Esophagus squamous epithelium (tissue), 5 donors: ENCODE measurements around the gene PRSS27. TPM values are rescaled to one million over a fixed set of nuclear protein-coding genes. Genes with fewer than 3 reads are reported as not detected.
A peak's percentile ranks its signal among the peaks of the same experiment; 100 is the strongest.
"Not testable (repeated sequence)": the region's sequence is repeated elsewhere in the genome, so short reads cannot be mapped to it uniquely, and the experiment has no call there.

Source experiments
- DNase-seq: peaks from one replicate; lab custom pipeline; 2025; lab: John Stamatoyannopoulos, UW
- H3K27ac ChIP-seq, 4 donors: fragments of 200-600 bp; sonication (generic); one replicate each; pipeline ENCODE4 v1.5.1; 2016 to 2019; ENCODE audit warnings: mild to moderate bottlenecking in 1 of 4
- H3K27me3 ChIP-seq, 4 donors: fragments of 200-600 bp; sonication (generic); 1 replicate in 3 of 4; 2 replicates in 1 of 4; pipeline versions ENCODE4 v1.5.1 to v1.6.0; 2017 to 2021; ENCODE audit warnings: antibody characterized with exemption in 1 of 4
- H3K36me3 ChIP-seq, 3 donors: fragments of 200-600 bp; sonication (generic); one replicate each; pipeline ENCODE4 v1.5.1; 2016 to 2019
- H3K4me1 ChIP-seq, 3 donors: fragments of 200-600 bp; sonication (generic); one replicate each; pipeline ENCODE4 v1.5.1; 2017 to 2019
- H3K4me3 ChIP-seq, 4 donors: fragments of 200-600 bp; sonication (generic); 1 replicate in 3 of 4; 2 replicates in 1 of 4; pipeline ENCODE4 v1.5.1; 2016 to 2019; ENCODE audit warnings: mild to moderate bottlenecking in 2 of 4, moderate library complexity in 1 of 4
- H3K9me3 ChIP-seq, 3 donors: fragments of 200-600 bp; sonication (generic); one replicate each; pipeline ENCODE4 v1.5.1; 2016 to 2019
- CTCF ChIP-seq, 6 experiments: fragments of 450-650 bp in 4 of 6; fragments of 200-600 bp in 2 of 6; sonication (generic) in 2 of 6; IDR thresholded peaks; one replicate each; pipeline ENCODE4 v1.5.1; 2016 to 2019; ENCODE audit warnings: antibody characterized with exemption in 6 of 6, mild to moderate bottlenecking in 4 of 6, moderate library complexity in 4 of 6
- POLR2A ChIP-seq, 4 donors: fragments of 450-650 bp; IDR thresholded peaks; one replicate each; pipeline ENCODE4 v1.6.1; 2017; ENCODE audit warnings: antibody characterized with exemption in 4 of 4, mild to moderate bottlenecking in 4 of 4, moderate library complexity in 3 of 4
- WGBS, 2 donors: methylation state at CpG; one replicate each; pipeline ENCODE4 v1.1.5; 2018; 5-methylcytosine and 5-hydroxymethylcytosine counted together
- intact Hi-C: fragments of 100-400 bp; cut with DNase I; formaldehyde crosslinking; loops from one replicate; pipeline ENCODE4 v1.15.0; 2022
- total RNA-seq, 4 donors: library from RNA; depleted of rRNA; stranded (reverse); fragments of >200 nt; gene quantifications; one replicate each; pipeline ENCODE4 v1.1.0, GENCODE V29; 2016
- donor health status: DM: yes; HTN: yes; CAD: no.

Gene PRSS27
- total RNA-seq, 4 donors from 2014 or later: 188 to 463 (median 228) TPM

GRCh38 chr16:2692251-2692947 is 27.6 kb downstream of the PRSS27 start:
- WGBS, 2 donors: 82% methylated on average over 6 of the region's 14 CpGs; no CpG with 5 or more reads in 1 of the 2 donors
- DNase-seq: no peak
- intact Hi-C loops: no loop called here

GRCh38 chr16:2691491-2692248 is 28.4 kb downstream of the PRSS27 start:
- Histone ChIP-seq H3K36me3 (peaks cover 0 to 39% (median 8%) of the 10 kb centered on the region in 3 donors), H3K27me3 (no peaks in the 10 kb centered on the region), H3K9me3 (no peaks in the 10 kb centered on the region), H3K4me3 (no peak overlapping the region), H3K4me1 (peaks cover 4 to 44% (median 7%) of the 10 kb centered on the region in 3 donors), H3K27ac (no peak overlapping the region)
- intact Hi-C loops: no loop called here
- 20% methylated on average over 1 of the region's 29 CpGs; no CpG with 5 or more reads in 1 of the 2 donors for WGBS, 2 donors
- TF ChIP-seq POLR2A (IDR thresholded peaks at IDR 0.05) (no peak), CTCF (IDR thresholded peaks at IDR 0.05) (no peak)
- DNase-seq: no peak

More at GRCh38 chr16:2692251-2692947, 27.6 kb downstream of the PRSS27 start:
- TF ChIP-seq CTCF (IDR thresholded peaks at IDR 0.05) (no peak), POLR2A (IDR thresholded peaks at IDR 0.05) (no peak)
- Histone ChIP-seq H3K9me3 (no peaks in the 10 kb centered on the region), H3K27me3 (no peaks in the 10 kb centered on the region), H3K4me3 (no peak overlapping the region), H3K27ac (peak overlapping the region in 1 of 4 donors; percentile 7), H3K36me3 (peaks cover 5 to 46% (median 14%) of the 10 kb centered on the region in 3 donors), H3K4me1 (peaks cover 4 to 37% (median 7%) of the 10 kb centered on the region in 3 donors)

GRCh38 chr16:2690852-2691251 is 29.2 kb downstream of the PRSS27 start:
- 93 to 100% methylated on average over 1 to 6 of the region's 11 CpGs for WGBS, 2 donors
- no peak overlapping the region for H3K4me3 ChIP-seq
- no peak overlapping the region for H3K27ac ChIP-seq
- H3K27me3 ChIP-seq: no peaks in the 10 kb centered on the region
- intact Hi-C loops: no loop called here
- peaks cover 4 to 44% (median 7%) of the 10 kb centered on the region in 3 donors for H3K4me1 ChIP-seq
- no peak for TF ChIP-seq POLR2A (IDR thresholded peaks at IDR 0.05)
- TF ChIP-seq CTCF (IDR thresholded peaks at IDR 0.05): no peak
- H3K9me3 ChIP-seq: no peaks in the 10 kb centered on the region
- DNase-seq: no peak
- H3K36me3 ChIP-seq: peaks cover 0 to 34% (median 8%) of the 10 kb centered on the region in 3 donors

GRCh38 chr16:2689968-2690801 is 29.8 kb downstream of the PRSS27 start:
- intact Hi-C loops: no loop called here
- no peak for TF ChIP-seq CTCF (IDR thresholded peaks at IDR 0.05)
- TF ChIP-seq POLR2A (IDR thresholded peaks at IDR 0.05): no peak
- H3K27me3 ChIP-seq: no peaks in the 10 kb centered on the region
- DNase-seq: no peak
- peaks cover 4 to 44% (median 7%) of the 10 kb centered on the region in 3 donors for H3K4me1 ChIP-seq
- WGBS, 2 donors: 69 to 92% methylated on average over 19 to 20 of the region's 36 CpGs
- no peak overlapping the region for H3K27ac ChIP-seq
- H3K36me3 ChIP-seq: peaks cover 0 to 34% (median 8%) of the 10 kb centered on the region in 3 donors
- H3K9me3 ChIP-seq: no peaks in the 10 kb centered on the region
- no peak overlapping the region for H3K4me3 ChIP-seq

- 67 to 80% methylated on average over 6 to 9 of the region's 13 CpGs for WGBS, 2 donors
- H3K4me3 ChIP-seq, DNase-seq, H3K9me3 ChIP-seq, intact Hi-C loops, H3K27me3 ChIP-seq, H3K27ac ChIP-seq: not testable (repeated sequence)
- peaks cover 7 to 48% (median 8%) of the 10 kb centered on the region in 3 donors for H3K4me1 ChIP-seq
- H3K36me3 ChIP-seq: peaks cover 0 to 34% (median 8%) of the 10 kb centered on the region in 3 donors
Measured at GRCh38 chr16:2689422-2689821, 30.6 kb downstream of the PRSS27 start.
